Measurements from ENCODE around the gene NCAM1. TPM values are rescaled to one million over a fixed set of nuclear protein-coding genes. Genes with fewer than 3 reads are reported as not detected.

The NCAM1 gene
- total RNA-seq, 6 experiments from 2014 or later, result 1.2 to 2.4 (median 1.8) TPM

GRCh38 chr11:113138731-113139130 is 177.5 kb downstream of the NCAM1 start:
- Histone ChIP-seq H3K36me3 (no peaks in the 10 kb centered on the region), H3K27ac (no peak overlapping the region), H3K4me3 (no peak overlapping the region), H3K27me3 (no peaks in the 10 kb centered on the region), H3K9me3 (peaks cover 0 to 2% (median 0%) of the 10 kb centered on the region in 4 donors), H3K4me1 (no peaks in the 10 kb centered on the region)
- intact Hi-C loops (cut with DNase I), result no loop called here
- no peak for DNase-seq
- no peak for ATAC-seq
- WGBS (ENCODE audit: insufficient coverage, low coverage, low lambda C conversion rate, missing lambda C conversion rate), result 55% methylated on average over 4 of the region's 4 CpGs
- TF ChIP-seq POLR2A (IDR thresholded peaks at IDR 0.05), result no peak
- no peak for TF ChIP-seq CTCF (IDR thresholded peaks at IDR 0.05)

- Histone ChIP-seq H3K36me3 (no peaks in the 10 kb centered on the region), H3K4me3 (no peak overlapping the region), H3K27me3 (no peaks in the 10 kb centered on the region), H3K27ac (no peak overlapping the region), H3K9me3 (peaks cover 0 to 2% (median 0%) of the 10 kb centered on the region in 4 donors), H3K4me1 (no peaks in the 10 kb centered on the region)
- DNase-seq (no peak), ATAC-seq (no peak)
- TF ChIP-seq CTCF (IDR thresholded peaks at IDR 0.05) (no peak), POLR2A (IDR thresholded peaks at IDR 0.05) (no peak)
- intact Hi-C loops (cut with DNase I), result no loop called here
- 64% methylated on average over 3 of the region's 5 CpGs for WGBS (ENCODE audit: insufficient coverage, low coverage, low lambda C conversion rate, missing lambda C conversion rate)
These were observed 179.8 kb downstream of the NCAM1 start for GRCh38 chr11:113141010-113141409.

GRCh38 chr11:113142508-113142907 is 181.3 kb downstream of the NCAM1 start:
- WGBS (ENCODE audit: insufficient coverage, low coverage, low lambda C conversion rate, missing lambda C conversion rate), result 56% methylated on average over 6 of the region's 6 CpGs
- no peak overlapping the region for H3K4me3 ChIP-seq
- H3K27ac ChIP-seq, result no peak overlapping the region
- DNase-seq, result no peak
- TF ChIP-seq POLR2A (IDR thresholded peaks at IDR 0.05) (no peak), CTCF (IDR thresholded peaks at IDR 0.05) (no peak)
- H3K36me3 ChIP-seq, result no peaks in the 10 kb centered on the region
- intact Hi-C loops (cut with DNase I), result no loop called here
- no peak for ATAC-seq
- H3K4me1 ChIP-seq, result no peaks in the 10 kb centered on the region
- no peaks in the 10 kb centered on the region for H3K9me3 ChIP-seq
- H3K27me3 ChIP-seq, result no peaks in the 10 kb centered on the region

- no peak for TF ChIP-seq CTCF (IDR thresholded peaks at IDR 0.05)
- TF ChIP-seq POLR2A (IDR thresholded peaks at IDR 0.05), result no peak
- H3K4me1 ChIP-seq, result no peaks in the 10 kb centered on the region
- WGBS (ENCODE audit: insufficient coverage, low coverage, low lambda C conversion rate, missing lambda C conversion rate), result 66% methylated on average over 6 of the region's 8 CpGs
- H3K36me3 ChIP-seq, result no peaks in the 10 kb centered on the region
- no peaks in the 10 kb centered on the region for H3K9me3 ChIP-seq
- intact Hi-C loops (cut with DNase I), result no loop called here
- H3K4me3 ChIP-seq, result no peak overlapping the region
- H3K27ac ChIP-seq, result no peak overlapping the region
- no peak for DNase-seq
- no peak for ATAC-seq
- H3K27me3 ChIP-seq, result no peaks in the 10 kb centered on the region
These were observed 186.0 kb downstream of the NCAM1 start for GRCh38 chr11:113147249-113147648.

GRCh38 chr11:113148076-113148475 is 186.9 kb downstream of the NCAM1 start:
- Histone ChIP-seq H3K27me3 (no peaks in the 10 kb centered on the region), H3K4me1 (no peaks in the 10 kb centered on the region), H3K9me3 (no peaks in the 10 kb centered on the region), H3K4me3 (no peak overlapping the region), H3K27ac (no peak overlapping the region), H3K36me3 (no peaks in the 10 kb centered on the region)
- TF ChIP-seq POLR2A (IDR thresholded peaks at IDR 0.05) (no peak), CTCF (IDR thresholded peaks at IDR 0.05) (no peak)
- ATAC-seq, result no peak
- WGBS (ENCODE audit: insufficient coverage, low coverage, low lambda C conversion rate, missing lambda C conversion rate), result 52% methylated on average over 9 of the region's 9 CpGs
- intact Hi-C loops (cut with DNase I), result no loop called here
- DNase-seq, result no peak

Measured in right lobe of liver (tissue), 6 donors.